GM21529 (cell line): ENCODE measurements around the gene CGA.
"Not testable (repeated sequence)": the region's sequence is repeated elsewhere in the genome, so short reads cannot be mapped to it uniquely, and the experiment has no call there.

ENCODE experiments used
- ATAC-seq: cut with Tn5 transposase; IDR thresholded peaks from one replicate; pipeline ENCODE4 v1.9.1; 2021; ENCODE audit not compliant: unreplicated experiment

Gene CGA

GRCh38 chr6:87095087-87095509 lies at the start of gene CGA:
Gene CGA, minus strand, starts transcription at chr6:87095106. Its CDS starts 6,906 bp downstream, at chr6:87088200.
- ATAC-seq = no peak

- ATAC-seq = not testable (repeated sequence)
Measured at GRCh38 chr6:87139927-87140326, 45.0 kb upstream of the CGA start.

- peak; percentile 75 for ATAC-seq
Measured at GRCh38 chr6:87139236-87139635, 44.3 kb upstream of the CGA start.

- ATAC-seq = no peak
Measured at GRCh38 chr6:87136963-87137362, 42.1 kb upstream of the CGA start.

- no peak for ATAC-seq
Measured at GRCh38 chr6:87127737-87128136, 32.8 kb upstream of the CGA start.

GRCh38 chr6:87126501-87126900 lies 31.6 kb upstream of the CGA start:
- ATAC-seq = no peak

GRCh38 chr6:87124074-87124473 lies 29.2 kb upstream of the CGA start:
- ATAC-seq = no peak

- no peak for ATAC-seq
Measured at GRCh38 chr6:87122477-87122876, 27.6 kb upstream of the CGA start.

- no peak for ATAC-seq
Measured at GRCh38 chr6:87118054-87118453, 23.1 kb upstream of the CGA start.

GRCh38 chr6:87116922-87117321 lies 22.0 kb upstream of the CGA start:
- no peak for ATAC-seq

- ATAC-seq = peak; percentile 97
Measured at GRCh38 chr6:87115402-87116135, 20.7 kb upstream of the CGA start.

- no peak for ATAC-seq
Measured at GRCh38 chr6:87110636-87111035, 15.7 kb upstream of the CGA start.

- ATAC-seq = no peak
Measured at GRCh38 chr6:87105823-87106222, 10.9 kb upstream of the CGA start.

- no peak for ATAC-seq
Measured at GRCh38 chr6:87104667-87105066, 9.8 kb upstream of the CGA start.

GRCh38 chr6:87103977-87104601 lies 9.2 kb upstream of the CGA start:
- no peak for ATAC-seq

- no peak for ATAC-seq
Measured at GRCh38 chr6:87102151-87102621, 7.3 kb upstream of the CGA start.

GRCh38 chr6:87101067-87101466 lies 6.2 kb upstream of the CGA start:
- no peak for ATAC-seq

- no peak for ATAC-seq
Measured at GRCh38 chr6:87100216-87100615, 5.3 kb upstream of the CGA start.

- ATAC-seq = no peak
Measured at GRCh38 chr6:87099472-87099871, 4.6 kb upstream of the CGA start.

GRCh38 chr6:87094576-87094975 lies 330 bp downstream of the CGA start:
- ATAC-seq = no peak

GRCh38 chr6:87093651-87094050 lies 1.3 kb downstream of the CGA start:
- no peak for ATAC-seq

GRCh38 chr6:87093199-87093598 lies 1.7 kb downstream of the CGA start:
- ATAC-seq = no peak

- ATAC-seq = no peak
Measured at GRCh38 chr6:87092435-87092834, 2.5 kb downstream of the CGA start.
